ENCODE results near the gene HTT-AS. TPM values are rescaled to one million over a fixed set of nuclear protein-coding genes. Genes with fewer than 3 reads are reported as not detected.

HTT-AS gene
- polyA plus RNA-seq, 1 donor from 2014 or later: not detected

DNA sequence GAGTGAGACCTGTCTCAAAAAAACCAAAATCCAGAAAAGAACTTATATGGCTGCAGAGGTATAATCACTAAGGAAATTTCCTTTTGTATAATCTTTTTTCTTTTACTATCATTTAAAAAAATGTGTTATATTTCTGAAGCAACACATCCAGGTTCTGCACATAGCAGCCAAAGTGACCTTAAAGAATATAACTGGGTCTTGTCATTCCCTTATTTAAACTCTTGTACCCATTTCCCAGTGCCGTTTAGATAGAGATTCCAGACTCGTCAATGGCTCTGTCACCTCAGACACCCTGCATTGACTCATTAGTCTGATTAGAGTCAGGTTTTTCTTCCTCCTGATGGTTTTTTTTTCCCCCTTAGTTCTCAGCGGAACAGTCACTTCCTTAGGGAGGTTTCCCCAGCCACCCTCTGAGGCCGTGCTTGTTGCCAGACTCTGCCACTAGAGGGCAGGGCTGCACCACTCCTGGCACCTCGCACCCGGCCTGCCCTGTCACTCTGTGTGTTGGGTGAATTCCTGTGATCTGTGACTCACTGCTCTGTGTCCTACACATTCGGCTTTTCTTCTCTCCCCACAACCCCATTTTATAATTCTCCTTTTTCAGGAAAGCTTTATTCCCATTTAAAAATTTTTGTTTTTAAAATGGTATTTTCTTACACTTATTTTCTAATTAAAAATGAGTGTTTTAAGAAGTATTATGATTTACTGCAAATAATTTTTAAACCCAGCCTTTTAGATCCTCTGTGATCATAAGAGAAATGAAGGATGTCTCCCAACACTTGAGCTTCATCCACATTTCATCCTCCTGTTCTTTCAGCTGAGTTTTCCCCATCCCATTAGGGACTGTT, 32.2 kb upstream of the HTT-AS start (continued):
- TF ChIP-seq EZH2 (IDR thresholded peaks at IDR 0.05; ENCODE audit: borderline replicate concordance, insufficient read depth, low read length, poor library complexity, severe bottlenecking): no peak

- peaks cover 11% of the 10 kb centered on the region for H3K36me3 ChIP-seq (ENCODE audit: insufficient read depth, low read length)
- no peak overlapping the region for H3K27ac ChIP-seq (ENCODE audit: low read length)
- H3K9me3 ChIP-seq (ENCODE audit: low read length): no peaks in the 10 kb centered on the region
- H3F3A ChIP-seq (ENCODE audit: insufficient read depth, low read length, poor library complexity, severe bottlenecking): no peaks in the 10 kb centered on the region
- peaks cover 10% of the 10 kb centered on the region for H3K79me2 ChIP-seq (replicated peaks; ENCODE audit: insufficient read depth, low read length)
- H3K9ac ChIP-seq (ENCODE audit: low read length): no peak overlapping the region
- no peaks in the 10 kb centered on the region for H3K27me3 ChIP-seq (ENCODE audit: insufficient read depth, low read depth, low read length)
- no peak overlapping the region for H3K4me2 ChIP-seq (ENCODE audit: low read length)
- H4K20me1 ChIP-seq (ENCODE audit: insufficient read depth): no peaks in the 10 kb centered on the region
- no peaks in the 10 kb centered on the region for H3K9me2 ChIP-seq (ENCODE audit: insufficient read depth, low read length)
- H3K4me3 ChIP-seq (ENCODE audit: low read length): no peak overlapping the region
- no peak overlapping the region for H2AFZ ChIP-seq (ENCODE audit: low read depth, low read length)
- no peak for TF ChIP-seq RAD21 (conservative IDR thresholded peaks at IDR 0.05)
- TF ChIP-seq EZH2 (IDR thresholded peaks at IDR 0.05; ENCODE audit: borderline replicate concordance, insufficient read depth, low read length, poor library complexity, severe bottlenecking): no peak
- no peak for TF ChIP-seq TAF1 (IDR thresholded peaks at IDR 0.05; ENCODE audit: low read depth)
- no peak for TF ChIP-seq SMC3 (conservative IDR thresholded peaks at IDR 0.05; ENCODE audit: poor library complexity)
- TF ChIP-seq MXI1 (conservative IDR thresholded peaks at IDR 0.05; ENCODE audit: poor library complexity, severe bottlenecking): no peak
- TF ChIP-seq REST (IDR thresholded peaks at IDR 0.05; ENCODE audit: borderline replicate concordance): no peak
- no peak for TF ChIP-seq POLR2AphosphoS5 (IDR thresholded peaks at IDR 0.05)
- no peak for TF ChIP-seq EP300 (conservative IDR thresholded peaks at IDR 0.05; ENCODE audit: poor library complexity, severe bottlenecking)
- TF ChIP-seq, protein P1, sequence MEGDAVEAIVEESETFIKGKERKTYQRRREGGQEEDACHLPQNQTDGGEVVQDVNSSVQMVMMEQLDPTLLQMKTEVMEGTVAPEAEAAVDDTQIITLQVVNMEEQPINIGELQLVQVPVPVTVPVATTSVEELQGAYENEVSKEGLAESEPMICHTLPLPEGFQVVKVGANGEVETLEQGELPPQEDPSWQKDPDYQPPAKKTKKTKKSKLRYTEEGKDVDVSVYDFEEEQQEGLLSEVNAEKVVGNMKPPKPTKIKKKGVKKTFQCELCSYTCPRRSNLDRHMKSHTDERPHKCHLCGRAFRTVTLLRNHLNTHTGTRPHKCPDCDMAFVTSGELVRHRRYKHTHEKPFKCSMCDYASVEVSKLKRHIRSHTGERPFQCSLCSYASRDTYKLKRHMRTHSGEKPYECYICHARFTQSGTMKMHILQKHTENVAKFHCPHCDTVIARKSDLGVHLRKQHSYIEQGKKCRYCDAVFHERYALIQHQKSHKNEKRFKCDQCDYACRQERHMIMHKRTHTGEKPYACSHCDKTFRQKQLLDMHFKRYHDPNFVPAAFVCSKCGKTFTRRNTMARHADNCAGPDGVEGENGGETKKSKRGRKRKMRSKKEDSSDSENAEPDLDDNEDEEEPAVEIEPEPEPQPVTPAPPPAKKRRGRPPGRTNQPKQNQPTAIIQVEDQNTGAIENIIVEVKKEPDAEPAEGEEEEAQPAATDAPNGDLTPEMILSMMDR (IDR thresholded peaks at IDR 0.05; ENCODE audit: poor library complexity, severe bottlenecking): no peak
These were observed 24.0 kb upstream of the HTT-AS start for GRCh38 chr4:3098346-3098745.

DNA sequence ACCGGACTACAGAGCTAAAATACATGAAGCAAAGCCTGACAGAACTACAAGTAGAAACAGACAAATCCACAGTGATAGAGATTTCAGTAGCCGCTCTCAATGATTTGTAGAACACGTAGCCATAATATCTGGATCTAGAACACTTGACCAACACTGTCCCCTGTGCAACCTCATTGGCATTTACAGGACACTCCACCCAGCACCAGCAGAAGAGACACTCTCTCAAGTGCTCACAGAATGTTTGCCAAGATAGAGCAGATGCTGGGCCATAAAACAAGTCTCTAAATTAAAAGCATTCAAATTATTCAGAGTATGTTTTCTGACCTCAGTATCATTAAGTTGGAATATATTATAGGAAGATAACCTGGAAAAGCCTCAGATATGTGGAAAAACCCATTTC, 21.9 kb upstream of the HTT-AS start:
- no peaks in the 10 kb centered on the region for H3K27me3 ChIP-seq (ENCODE audit: insufficient read depth, low read depth, low read length)
- no peak overlapping the region for H2AFZ ChIP-seq (ENCODE audit: low read depth, low read length)
- H3K4me2 ChIP-seq (ENCODE audit: low read length): no peak overlapping the region
- peaks cover 11% of the 10 kb centered on the region for H3K36me3 ChIP-seq (ENCODE audit: insufficient read depth, low read length)
- no peak overlapping the region for H3K9ac ChIP-seq (ENCODE audit: low read length)
- H3K9me3 ChIP-seq (ENCODE audit: low read length): no peaks in the 10 kb centered on the region
- no peaks in the 10 kb centered on the region for H4K20me1 ChIP-seq (ENCODE audit: insufficient read depth)
- H3F3A ChIP-seq (ENCODE audit: insufficient read depth, low read length, poor library complexity, severe bottlenecking): no peaks in the 10 kb centered on the region
- H3K79me2 ChIP-seq (replicated peaks; ENCODE audit: insufficient read depth, low read length): peaks cover 10% of the 10 kb centered on the region
- no peaks in the 10 kb centered on the region for H3K9me2 ChIP-seq (ENCODE audit: insufficient read depth, low read length)
- TF ChIP-seq EP300 (conservative IDR thresholded peaks at IDR 0.05; ENCODE audit: poor library complexity, severe bottlenecking) (no peak), EZH2 (IDR thresholded peaks at IDR 0.05; ENCODE audit: borderline replicate concordance, insufficient read depth, low read length, poor library complexity, severe bottlenecking) (no peak), MXI1 (conservative IDR thresholded peaks at IDR 0.05; ENCODE audit: poor library complexity, severe bottlenecking) (no peak), RAD21 (conservative IDR thresholded peaks at IDR 0.05) (no peak), POLR2AphosphoS5 (IDR thresholded peaks at IDR 0.05) (no peak), REST (IDR thresholded peaks at IDR 0.05; ENCODE audit: borderline replicate concordance) (no peak), SMC3 (conservative IDR thresholded peaks at IDR 0.05; ENCODE audit: poor library complexity) (no peak), TAF1 (IDR thresholded peaks at IDR 0.05; ENCODE audit: low read depth) (no peak)
- TF ChIP-seq, protein P1 (IDR thresholded peaks at IDR 0.05; ENCODE audit: poor library complexity, severe bottlenecking): no peak
- no peak overlapping the region for H3K4me3 ChIP-seq (ENCODE audit: low read length)
- H3K27ac ChIP-seq (ENCODE audit: low read length): no peak overlapping the region

All from neural cell (in vitro differentiated cells).